Activated T-helper 1 cell treated with anti-CD3 and anti-CD28 coated beads, Interleukin-12 subunit alpha, Interleukin-12 subunit beta, Interleukin-2, Interleukin-4 antibody, amounts not matched to agents 30 ng/mL and 10 ng/mL and 1 ng/mL, durations not matched to agents 14 hours and 24 hours and 36 hours (primary cell): ENCODE measurements around the gene MZT2A. TPM values are rescaled to one million over a fixed set of nuclear protein-coding genes. Genes with fewer than 3 reads are reported as not detected.
"Not testable (repeated sequence)": the region's sequence is repeated elsewhere in the genome, so short reads cannot be mapped to it uniquely, and the experiment has no call there.

ENCODE experiments used
- DNase-seq: peaks from one replicate; pipeline ENCODE4 v3.0.0; 2021; ENCODE audit warnings: low spot score
- H3K27ac Mint-ChIP-seq: one replicate; pipeline ENCODE4 v1.8.0; 2021; ENCODE audit warnings: mild to moderate bottlenecking, mixed read lengths
- H3K27me3 Mint-ChIP-seq: one replicate; pipeline ENCODE4 v1.8.0; 2022; ENCODE audit warnings: mild to moderate bottlenecking, moderate library complexity, mixed read lengths; ENCODE audit not compliant: insufficient read depth
- H3K36me3 Mint-ChIP-seq: one replicate; pipeline ENCODE4 v1.8.0; 2021; ENCODE audit warnings: low read depth, mixed read lengths
- H3K4me1 Mint-ChIP-seq: one replicate; pipeline ENCODE4 v1.8.0; 2021; ENCODE audit warnings: low read depth, mixed read lengths
- H3K4me3 Mint-ChIP-seq: one replicate; pipeline ENCODE4 v1.8.0; 2021; ENCODE audit warnings: mild to moderate bottlenecking, moderate library complexity, mixed read lengths
- H3K9me3 Mint-ChIP-seq: one replicate; pipeline ENCODE4 v1.8.0; 2021; ENCODE audit warnings: mixed read lengths
- intact Hi-C: fragments of 100-400 bp; cut with micrococcal nuclease; formaldehyde crosslinking; loops from one replicate; pipeline ENCODE4 v1.15.1; 2024
- total RNA-seq: library from RNA; stranded (reverse); gene quantifications from 2 replicates; pipeline ENCODE4 v1.2.3, GENCODE V29; 2022

Gene MZT2A
- total RNA-seq, 1 donor from 2014 or later: 101 TPM

GRCh38 chr2:131529864-131530445 lies 37.8 kb upstream of the MZT2A start:
- not testable (repeated sequence) for H3K4me3 Mint-ChIP-seq

GRCh38 chr2:131528981-131529863 lies 37.0 kb upstream of the MZT2A start:
- H3K27ac Mint-ChIP-seq: peak overlapping the region; percentile 44
- H3K27me3 Mint-ChIP-seq, DNase-seq, H3K9me3 Mint-ChIP-seq, H3K36me3 Mint-ChIP-seq: not testable (repeated sequence)
- intact Hi-C loops: loop anchor here (5.0 kb wide), 1 partner anchor 117 kb away; no protein-coding TSS in a partner anchor
- H3K4me3 Mint-ChIP-seq: peak overlapping the region; percentile 60
- peaks cover 13% of the 10 kb centered on the region for H3K4me1 Mint-ChIP-seq

More at GRCh38 chr2:131529864-131530445, 37.8 kb upstream of the MZT2A start:
- intact Hi-C loops: loop anchor here (5.0 kb wide), 1 partner anchor 118 kb away; no protein-coding TSS in a partner anchor
- H3K9me3 Mint-ChIP-seq, H3K36me3 Mint-ChIP-seq, DNase-seq, H3K27ac Mint-ChIP-seq, H3K27me3 Mint-ChIP-seq: not testable (repeated sequence)
- peaks cover 13% of the 10 kb centered on the region for H3K4me1 Mint-ChIP-seq

- not testable (repeated sequence) for H3K36me3 Mint-ChIP-seq, H3K27me3 Mint-ChIP-seq, H3K9me3 Mint-ChIP-seq
- H3K4me1 Mint-ChIP-seq: peaks cover 13% of the 10 kb centered on the region
- intact Hi-C loops: loop anchor here (1.0 to 5.0 kb wide), 2 partner anchors 35 to 115 kb away; partner anchors contain the start of gene MZT2A
- peak within 1 kb of the TSS; percentile 68 for H3K27ac Mint-ChIP-seq
- peak; percentile 81 for DNase-seq
- peak within 1 kb of the TSS; percentile 84 for H3K4me3 Mint-ChIP-seq
These were observed 35.2 kb upstream of the MZT2A start, which contains the start of gene CCDC74A for GRCh38 chr2:131527131-131528001. CCDC74A (plus strand) TSS chr2:131527888; CDS start chr2:131527971, 83 bp downstream.

GRCh38 chr2:131525256-131525655 lies 33.1 kb upstream of the MZT2A start:
- H3K9me3 Mint-ChIP-seq, H3K36me3 Mint-ChIP-seq, H3K27ac Mint-ChIP-seq, H3K27me3 Mint-ChIP-seq, DNase-seq, H3K4me3 Mint-ChIP-seq: not testable (repeated sequence)
- peaks cover 13% of the 10 kb centered on the region for H3K4me1 Mint-ChIP-seq
- intact Hi-C loops: loop anchor here (5.0 kb wide), 1 partner anchor 113 kb away; no protein-coding TSS in a partner anchor

GRCh38 chr2:131521961-131522781 lies 30.0 kb upstream of the MZT2A start:
- Mint-ChIP-seq H3K27me3 (peaks cover 1% of the 10 kb centered on the region), H3K27ac (no peak overlapping the region), H3K36me3 (peaks cover 9% of the 10 kb centered on the region), H3K9me3 (no peaks in the 10 kb centered on the region), H3K4me1 (peaks cover under 1% of the 10 kb centered on the region), H3K4me3 (no peak overlapping the region)
- DNase-seq: no peak
- intact Hi-C loops: no loop called here

GRCh38 chr2:131521524-131521923 lies 29.3 kb upstream of the MZT2A start:
- H3K27ac Mint-ChIP-seq, H3K4me3 Mint-ChIP-seq, H3K9me3 Mint-ChIP-seq, H3K36me3 Mint-ChIP-seq, H3K27me3 Mint-ChIP-seq, DNase-seq, intact Hi-C loops, H3K4me1 Mint-ChIP-seq: not testable (repeated sequence)

- no peak for DNase-seq
- H3K9me3 Mint-ChIP-seq: no peaks in the 10 kb centered on the region
- H3K4me1 Mint-ChIP-seq: no peaks in the 10 kb centered on the region
- H3K27me3 Mint-ChIP-seq: peaks cover 1% of the 10 kb centered on the region
- H3K4me3 Mint-ChIP-seq: no peak overlapping the region
- H3K36me3 Mint-ChIP-seq: peaks cover 14% of the 10 kb centered on the region
- H3K27ac Mint-ChIP-seq: no peak overlapping the region
- intact Hi-C loops: no loop called here
These were observed 28.3 kb upstream of the MZT2A start for GRCh38 chr2:131520526-131520925.

GRCh38 chr2:131519871-131520470 lies 27.8 kb upstream of the MZT2A start:
- DNase-seq, H3K9me3 Mint-ChIP-seq, H3K27ac Mint-ChIP-seq, H3K4me3 Mint-ChIP-seq, H3K27me3 Mint-ChIP-seq, H3K4me1 Mint-ChIP-seq, intact Hi-C loops: not testable (repeated sequence)
- H3K36me3 Mint-ChIP-seq: peaks cover 14% of the 10 kb centered on the region

- Mint-ChIP-seq H3K27ac (no peak overlapping the region), H3K27me3 (no peaks in the 10 kb centered on the region), H3K4me1 (peaks cover 2% of the 10 kb centered on the region), H3K36me3 (peaks cover 14% of the 10 kb centered on the region), H3K9me3 (no peaks in the 10 kb centered on the region), H3K4me3 (no peak overlapping the region)
- intact Hi-C loops: no loop called here
- DNase-seq: no peak
These were observed 27.3 kb upstream of the MZT2A start for GRCh38 chr2:131519466-131519865.

- intact Hi-C loops, H3K9me3 Mint-ChIP-seq, DNase-seq, H3K4me3 Mint-ChIP-seq, H3K27me3 Mint-ChIP-seq, H3K4me1 Mint-ChIP-seq, H3K27ac Mint-ChIP-seq: not testable (repeated sequence)
- peaks cover 14% of the 10 kb centered on the region for H3K36me3 Mint-ChIP-seq
These were observed 26.3 kb upstream of the MZT2A start for GRCh38 chr2:131518531-131518930.

- peaks cover 14% of the 10 kb centered on the region for H3K36me3 Mint-ChIP-seq
- DNase-seq, H3K4me3 Mint-ChIP-seq, H3K9me3 Mint-ChIP-seq, H3K27me3 Mint-ChIP-seq, H3K27ac Mint-ChIP-seq, intact Hi-C loops, H3K4me1 Mint-ChIP-seq: not testable (repeated sequence)
These were observed 25.7 kb upstream of the MZT2A start for GRCh38 chr2:131517856-131518255.
